ENCODE measurements around the gene AEN.

DNA sequence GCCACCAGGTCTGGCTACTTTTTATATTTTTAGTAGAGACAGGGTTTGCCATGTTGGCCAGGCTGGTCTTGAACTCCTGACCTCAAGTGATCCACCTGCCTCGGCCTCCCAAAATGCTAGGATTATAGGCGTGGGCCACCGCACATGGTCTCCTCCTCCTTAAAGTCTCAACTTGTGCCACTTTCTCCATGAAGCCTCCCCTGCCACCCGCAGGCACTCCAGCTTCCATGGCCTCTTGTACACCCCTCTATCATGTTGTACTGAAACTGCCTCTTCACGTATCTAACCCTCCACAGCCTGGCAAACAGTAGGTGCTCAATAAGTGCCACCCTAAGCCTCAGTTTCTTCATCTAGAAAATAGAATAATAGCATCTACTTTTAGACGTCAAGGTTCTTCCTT, 57.6 kb downstream of the AEN start:
- TF ChIP-seq, protein P1, sequence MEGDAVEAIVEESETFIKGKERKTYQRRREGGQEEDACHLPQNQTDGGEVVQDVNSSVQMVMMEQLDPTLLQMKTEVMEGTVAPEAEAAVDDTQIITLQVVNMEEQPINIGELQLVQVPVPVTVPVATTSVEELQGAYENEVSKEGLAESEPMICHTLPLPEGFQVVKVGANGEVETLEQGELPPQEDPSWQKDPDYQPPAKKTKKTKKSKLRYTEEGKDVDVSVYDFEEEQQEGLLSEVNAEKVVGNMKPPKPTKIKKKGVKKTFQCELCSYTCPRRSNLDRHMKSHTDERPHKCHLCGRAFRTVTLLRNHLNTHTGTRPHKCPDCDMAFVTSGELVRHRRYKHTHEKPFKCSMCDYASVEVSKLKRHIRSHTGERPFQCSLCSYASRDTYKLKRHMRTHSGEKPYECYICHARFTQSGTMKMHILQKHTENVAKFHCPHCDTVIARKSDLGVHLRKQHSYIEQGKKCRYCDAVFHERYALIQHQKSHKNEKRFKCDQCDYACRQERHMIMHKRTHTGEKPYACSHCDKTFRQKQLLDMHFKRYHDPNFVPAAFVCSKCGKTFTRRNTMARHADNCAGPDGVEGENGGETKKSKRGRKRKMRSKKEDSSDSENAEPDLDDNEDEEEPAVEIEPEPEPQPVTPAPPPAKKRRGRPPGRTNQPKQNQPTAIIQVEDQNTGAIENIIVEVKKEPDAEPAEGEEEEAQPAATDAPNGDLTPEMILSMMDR (IDR thresholded peaks at IDR 0.05), result no peak
- TF ChIP-seq POLR2A (IDR thresholded peaks at IDR 0.05), result no peak
